Thyroid gland (tissue), 4 donors: Measurements from ENCODE around the gene ENOPH1. TPM values are rescaled to one million over a fixed set of nuclear protein-coding genes. Genes with fewer than 3 reads are reported as not detected.

ENCODE experiments used
- DNase-seq, 2 donors: peaks; one replicate each; pipeline ENCODE4 v3.0.0-alpha.2; 2019
- H3K27ac ChIP-seq, 3 donors: fragments of 200-600 bp; sonication (generic); 1 replicate in 2 of 3; 2 replicates in 1 of 3; pipeline ENCODE4 v1.5.1; 2016 to 2019; ENCODE audit warnings: mild to moderate bottlenecking in 1 of 3, moderate library complexity in 1 of 3
- H3K27me3 ChIP-seq: fragments of 200-600 bp; sonication (generic); one replicate; pipeline ENCODE4 v1.5.1; 2019
- H3K36me3 ChIP-seq, 2 donors: fragments of 200-600 bp; sonication (generic); one replicate each; pipeline ENCODE4 v1.5.1; 2016 to 2019
- H3K4me1 ChIP-seq, 2 donors: fragments of 200-600 bp; sonication (generic); one replicate each; pipeline ENCODE4 v1.5.1; 2017 to 2019
- H3K4me3 ChIP-seq, 3 donors: fragments of 200-600 bp; sonication (generic); replicated peaks in 1 of 3; 1 replicate in 2 of 3; 2 replicates in 1 of 3; pipeline ENCODE4 v1.5.1; 2016; ENCODE audit warnings: mild to moderate bottlenecking in 1 of 3
- H3K9me3 ChIP-seq: fragments of 200-600 bp; sonication (generic); one replicate; pipeline ENCODE4 v1.5.1; 2017
- POLR2A ChIP-seq, 2 donors: fragments of 450-650 bp; IDR thresholded peaks; one replicate each; pipeline ENCODE4 v1.6.1; 2017; ENCODE audit warnings: antibody characterized with exemption in 2 of 2, mild to moderate bottlenecking in 2 of 2, moderate library complexity in 1 of 2
- WGBS, 2 donors: methylation state at CpG; one replicate each; pipeline ENCODE4 v1.1.5; 2017; 5-methylcytosine and 5-hydroxymethylcytosine counted together
- intact Hi-C: fragments of 100-400 bp; cut with DNase I; formaldehyde crosslinking; loops from one replicate; pipeline ENCODE4 v1.15.1; 2023
- total RNA-seq, 4 donors: library from RNA; depleted of rRNA; stranded (reverse); fragments of >200 nt; gene quantifications; one replicate each; pipeline ENCODE4 v1.2.3, GENCODE V29; 2016
- TF ChIP-seq, protein P1 (sequence below), 6 experiments: fragments of 200-600 bp in 3 of 6; fragments of 450-650 bp in 3 of 6; sonication (generic) in 3 of 6; IDR thresholded peaks; one replicate each; pipeline ENCODE4 v1.5.1; 2016 to 2019; ENCODE audit warnings: antibody characterized with exemption in 6 of 6, mild to moderate bottlenecking in 2 of 6, inconsistent platforms in 1 of 6, moderate library complexity in 1 of 6

The ENOPH1 gene
- total RNA-seq, 4 donors from 2014 or later = 21.3 to 35.3 (median 25.9) TPM

DNA sequence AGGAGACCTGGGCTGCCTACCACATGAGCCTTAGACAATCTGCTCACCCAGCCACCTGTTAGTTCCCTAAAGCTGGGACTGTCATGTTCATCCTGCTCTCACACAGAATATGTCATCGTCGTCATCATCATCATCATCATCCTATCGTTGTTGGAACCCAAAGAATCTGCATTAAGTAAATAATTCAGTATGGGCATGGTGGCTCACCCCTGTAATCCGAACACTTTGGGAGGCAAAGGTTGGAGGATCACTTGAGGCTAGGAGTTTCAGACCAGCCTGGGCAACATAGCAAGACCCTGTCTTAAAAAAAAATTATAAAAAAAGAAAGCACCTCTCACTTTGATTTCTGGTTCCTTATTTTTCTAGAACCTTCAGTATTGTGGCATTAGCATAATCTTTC is 6.4 kb downstream of the ENOPH1 start:
- TF ChIP-seq, protein P1, sequence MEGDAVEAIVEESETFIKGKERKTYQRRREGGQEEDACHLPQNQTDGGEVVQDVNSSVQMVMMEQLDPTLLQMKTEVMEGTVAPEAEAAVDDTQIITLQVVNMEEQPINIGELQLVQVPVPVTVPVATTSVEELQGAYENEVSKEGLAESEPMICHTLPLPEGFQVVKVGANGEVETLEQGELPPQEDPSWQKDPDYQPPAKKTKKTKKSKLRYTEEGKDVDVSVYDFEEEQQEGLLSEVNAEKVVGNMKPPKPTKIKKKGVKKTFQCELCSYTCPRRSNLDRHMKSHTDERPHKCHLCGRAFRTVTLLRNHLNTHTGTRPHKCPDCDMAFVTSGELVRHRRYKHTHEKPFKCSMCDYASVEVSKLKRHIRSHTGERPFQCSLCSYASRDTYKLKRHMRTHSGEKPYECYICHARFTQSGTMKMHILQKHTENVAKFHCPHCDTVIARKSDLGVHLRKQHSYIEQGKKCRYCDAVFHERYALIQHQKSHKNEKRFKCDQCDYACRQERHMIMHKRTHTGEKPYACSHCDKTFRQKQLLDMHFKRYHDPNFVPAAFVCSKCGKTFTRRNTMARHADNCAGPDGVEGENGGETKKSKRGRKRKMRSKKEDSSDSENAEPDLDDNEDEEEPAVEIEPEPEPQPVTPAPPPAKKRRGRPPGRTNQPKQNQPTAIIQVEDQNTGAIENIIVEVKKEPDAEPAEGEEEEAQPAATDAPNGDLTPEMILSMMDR (IDR thresholded peaks at IDR 0.05) = no peak
- no peak for TF ChIP-seq POLR2A (IDR thresholded peaks at IDR 0.05)
- peaks cover 2 to 6% of the 10 kb centered on the region in 2 donors for H3K4me1 ChIP-seq
- intact Hi-C loops = loop anchor here (10.0 kb wide), 1 partner anchor 578 kb away; the partner anchor contains the start of gene LIN54
- H3K4me3 ChIP-seq = no peak overlapping the region
- H3K27ac ChIP-seq = no peak overlapping the region
- no peaks in the 10 kb centered on the region for H3K27me3 ChIP-seq
- H3K36me3 ChIP-seq = no peaks in the 10 kb centered on the region
- WGBS, 2 donors = 99 to 100% methylated on average over 4 of the region's 4 CpGs
- no peaks in the 10 kb centered on the region for H3K9me3 ChIP-seq
- DNase-seq = no peak

DNA sequence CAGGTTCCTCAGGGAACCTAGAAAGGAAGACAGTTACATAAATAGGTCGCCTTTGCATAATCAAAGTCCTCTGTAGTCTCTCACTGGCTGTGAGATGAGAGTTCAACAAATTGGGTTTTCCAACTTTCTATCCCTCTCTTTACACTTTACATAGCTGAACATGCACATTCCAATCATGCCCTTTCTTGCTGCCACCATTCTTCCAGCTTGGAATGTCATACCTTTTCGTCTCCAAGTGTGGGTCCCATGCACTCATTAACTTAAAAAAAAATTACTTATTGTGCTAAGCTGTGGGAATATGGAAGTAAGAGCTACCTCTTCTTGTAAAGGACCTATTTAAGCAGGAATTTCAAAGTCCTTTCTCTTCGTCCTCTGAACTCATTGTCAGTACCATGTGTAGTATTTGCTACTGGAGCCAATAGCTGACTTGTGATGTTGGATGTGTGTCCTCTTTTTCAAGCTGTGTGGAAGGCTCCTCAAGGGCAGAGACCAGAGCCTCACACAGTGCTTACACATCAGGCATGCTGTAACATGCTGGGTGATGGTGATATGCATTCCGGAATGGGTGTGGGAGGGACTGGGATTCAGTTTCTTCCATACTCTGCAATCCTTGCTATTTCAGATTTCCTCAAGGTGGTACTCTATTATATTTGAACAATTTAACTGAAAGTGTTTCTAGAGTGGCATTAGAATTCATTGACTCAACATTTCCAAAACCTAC is 7.1 kb downstream of the ENOPH1 start:
- Histone ChIP-seq H3K4me3 (no peak overlapping the region), H3K4me1 (no peaks in the 10 kb centered on the region), H3K36me3 (no peaks in the 10 kb centered on the region), H3K9me3 (no peaks in the 10 kb centered on the region), H3K27ac (no peak overlapping the region), H3K27me3 (no peaks in the 10 kb centered on the region)
- intact Hi-C loops = loop anchor here (10.0 kb wide), 1 partner anchor 577 kb away; the partner anchor contains the start of gene LIN54
- no peak for DNase-seq
- TF ChIP-seq, protein P1 (IDR thresholded peaks at IDR 0.05) = no peak
- no peak for TF ChIP-seq POLR2A (IDR thresholded peaks at IDR 0.05)
- WGBS, 2 donors = 88 to 89% methylated on average over 4 of the region's 4 CpGs

DNA sequence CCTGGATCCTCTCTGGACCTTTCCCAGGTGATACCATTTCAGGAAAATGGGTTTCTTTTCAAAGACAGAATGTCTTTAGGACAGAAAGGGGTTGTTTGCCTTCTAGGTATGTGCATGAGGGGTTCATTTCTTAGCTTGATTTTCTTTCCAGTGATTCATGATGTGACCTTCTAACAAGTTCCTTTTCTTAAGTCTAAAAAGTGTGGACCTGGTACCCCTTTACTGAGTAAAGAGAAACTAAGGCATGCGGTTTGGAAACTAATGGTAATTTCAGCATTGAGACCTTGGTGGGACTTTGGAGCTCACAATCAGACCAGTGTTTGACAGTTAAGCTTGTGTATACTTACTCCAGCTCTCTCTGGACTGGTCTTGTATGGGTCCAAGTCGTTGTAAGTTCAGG is 8.7 kb downstream of the ENOPH1 start:
- Histone ChIP-seq H3K27me3 (no peaks in the 10 kb centered on the region), H3K4me1 (no peaks in the 10 kb centered on the region), H3K9me3 (no peaks in the 10 kb centered on the region), H3K4me3 (no peak overlapping the region), H3K36me3 (no peaks in the 10 kb centered on the region), H3K27ac (no peak overlapping the region)
- WGBS, 2 donors = 81 to 96% methylated on average over 2 of the region's 2 CpGs
- DNase-seq = no peak
- TF ChIP-seq, protein P1 (IDR thresholded peaks at IDR 0.05) = no peak
- TF ChIP-seq POLR2A (IDR thresholded peaks at IDR 0.05) = no peak
- intact Hi-C loops = loop anchor here (10.0 kb wide), 1 partner anchor 576 kb away; the partner anchor contains the start of gene LIN54

DNA sequence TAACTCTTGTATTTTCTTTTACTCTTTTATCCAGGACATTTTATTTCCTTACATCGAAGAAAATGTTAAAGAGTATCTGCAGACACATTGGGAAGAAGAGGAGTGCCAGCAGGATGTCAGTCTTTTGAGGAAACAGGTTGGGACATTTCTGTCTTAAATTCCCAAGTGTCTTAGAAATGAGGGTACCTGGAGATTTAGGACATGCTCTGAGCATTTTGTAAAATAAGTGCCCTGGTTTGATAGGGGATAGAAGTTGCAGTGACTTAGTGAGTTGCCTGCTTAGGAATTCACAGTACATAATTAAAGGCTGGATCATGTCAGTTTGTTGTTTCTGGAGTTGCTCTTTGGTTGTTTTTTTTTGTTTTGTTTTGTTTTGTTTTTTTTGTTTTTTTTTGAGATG is 17.5 kb downstream of the ENOPH1 start:
- TF ChIP-seq, protein P1 (IDR thresholded peaks at IDR 0.05) = no peak
- TF ChIP-seq POLR2A (IDR thresholded peaks at IDR 0.05) = no peak
- WGBS, 2 donors = 100% methylated on average over 1 of the region's 1 CpG
- peaks cover 0 to 7% of the 10 kb centered on the region in 2 donors for H3K36me3 ChIP-seq
- intact Hi-C loops = no loop called here
- no peak for DNase-seq
- no peak overlapping the region for H3K27ac ChIP-seq
- H3K4me3 ChIP-seq = no peak overlapping the region
- H3K9me3 ChIP-seq = no peaks in the 10 kb centered on the region
- no peaks in the 10 kb centered on the region for H3K4me1 ChIP-seq
- no peaks in the 10 kb centered on the region for H3K27me3 ChIP-seq
